Measurements from ENCODE around the gene GNA15.

GNA15 gene

GRCh38 chr19:3108775-3109174 lies 27.1 kb upstream of the GNA15 start:
- no peak for TF ChIP-seq EZH2 (IDR thresholded peaks at IDR 0.05; ENCODE audit: borderline replicate concordance, low read depth, low read length, severe bottlenecking)
- peak; percentile 92 for TF ChIP-seq CTCF (IDR thresholded peaks at IDR 0.05; ENCODE audit: borderline replicate concordance, extremely low read depth, low read length, poor library complexity, severe bottlenecking)
- H3K27ac ChIP-seq (ENCODE audit: low read length), result peak overlapping the region; percentile 65
- DNase-seq, result peak; percentile 81
- H3K36me3 ChIP-seq (ENCODE audit: insufficient read depth, low read length), result peaks cover 15% of the 10 kb centered on the region; the same call in 1 of the 2 replicates
- H3K4me3 ChIP-seq (ENCODE audit: low read depth in 1 of 2, low read length in 2 of 2), result no peak overlapping the region
- no peak overlapping the region for H2AFZ ChIP-seq (ENCODE audit: low read depth, low read length)
- H3K9ac ChIP-seq (ENCODE audit: low read depth, low read length), result no peak overlapping the region
- H3K9me3 ChIP-seq (ENCODE audit: insufficient read depth, low read length, severe bottlenecking), result no peaks in the 10 kb centered on the region
- ATAC-seq (ENCODE audit: insufficient read depth, low read depth), result peak; percentile 88
- H3K4me2 ChIP-seq (ENCODE audit: insufficient read depth, low read length), result no peak overlapping the region
- no peaks in the 10 kb centered on the region for H3K27me3 ChIP-seq (ENCODE audit: insufficient read depth, low read length, poor library complexity)
- H3K4me1 ChIP-seq (ENCODE audit: insufficient read depth, low read length), result peaks cover 12% of the 10 kb centered on the region; the same call in 1 of the 2 replicates
- H4K20me1 ChIP-seq (ENCODE audit: insufficient read depth, low read length), result peaks cover 27% of the 10 kb centered on the region
- H3K79me2 ChIP-seq (ENCODE audit: insufficient read depth, low read length), result peaks cover 70% of the 10 kb centered on the region

- H3K4me1 ChIP-seq (ENCODE audit: insufficient read depth, low read length), result peaks cover 12% of the 10 kb centered on the region; the same call in 1 of the 2 replicates
- peaks cover 63% of the 10 kb centered on the region for H3K79me2 ChIP-seq (ENCODE audit: insufficient read depth, low read length)
- no peak overlapping the region for H3K9ac ChIP-seq (ENCODE audit: low read depth, low read length)
- no peak overlapping the region for H3K27ac ChIP-seq (ENCODE audit: low read length)
- H2AFZ ChIP-seq (ENCODE audit: low read depth, low read length), result no peak overlapping the region
- TF ChIP-seq CTCF (IDR thresholded peaks at IDR 0.05; ENCODE audit: borderline replicate concordance, extremely low read depth, low read length, poor library complexity, severe bottlenecking), result no peak
- TF ChIP-seq EZH2 (IDR thresholded peaks at IDR 0.05; ENCODE audit: borderline replicate concordance, low read depth, low read length, severe bottlenecking), result no peak
- no peak for DNase-seq
- H3K36me3 ChIP-seq (ENCODE audit: insufficient read depth, low read length), result peaks cover 15% of the 10 kb centered on the region; the same call in 1 of the 2 replicates
- no peak for ATAC-seq (ENCODE audit: insufficient read depth, low read depth)
- H4K20me1 ChIP-seq (ENCODE audit: insufficient read depth, low read length), result peaks cover 19% of the 10 kb centered on the region
- H3K4me2 ChIP-seq (ENCODE audit: insufficient read depth, low read length), result no peak overlapping the region
- no peak overlapping the region for H3K4me3 ChIP-seq (ENCODE audit: low read depth in 1 of 2, low read length in 2 of 2)
- H3K9me3 ChIP-seq (ENCODE audit: insufficient read depth, low read length, severe bottlenecking), result no peaks in the 10 kb centered on the region
- H3K27me3 ChIP-seq (ENCODE audit: insufficient read depth, low read length, poor library complexity), result no peaks in the 10 kb centered on the region
These were observed 26.3 kb upstream of the GNA15 start for GRCh38 chr19:3109491-3109890.

GRCh38 chr19:3110126-3110825 lies 25.6 kb upstream of the GNA15 start:
- DNase-seq (no peak), ATAC-seq (ENCODE audit: insufficient read depth, low read depth) (no peak)
- Histone ChIP-seq H3K9me3 (ENCODE audit: insufficient read depth, low read length, severe bottlenecking) (no peaks in the 10 kb centered on the region), H3K4me2 (ENCODE audit: insufficient read depth, low read length) (no peak overlapping the region), H3K27ac (ENCODE audit: low read length) (no peak overlapping the region), H3K4me3 (ENCODE audit: low read depth in 1 of 2, low read length in 2 of 2) (no peak overlapping the region), H3K36me3 (ENCODE audit: insufficient read depth, low read length) (peaks cover 20% of the 10 kb centered on the region; the same call in 1 of the 2 replicates), H2AFZ (ENCODE audit: low read depth, low read length) (no peak overlapping the region), H4K20me1 (ENCODE audit: insufficient read depth, low read length) (peaks cover 16% of the 10 kb centered on the region), H3K27me3 (ENCODE audit: insufficient read depth, low read length, poor library complexity) (no peaks in the 10 kb centered on the region), H3K79me2 (ENCODE audit: insufficient read depth, low read length) (peaks cover 56% of the 10 kb centered on the region), H3K4me1 (ENCODE audit: insufficient read depth, low read length) (peaks cover 12% of the 10 kb centered on the region; the same call in 1 of the 2 replicates), H3K9ac (ENCODE audit: low read depth, low read length) (no peak overlapping the region)
- no peak for TF ChIP-seq EZH2 (IDR thresholded peaks at IDR 0.05; ENCODE audit: borderline replicate concordance, low read depth, low read length, severe bottlenecking)
- TF ChIP-seq CTCF (IDR thresholded peaks at IDR 0.05; ENCODE audit: borderline replicate concordance, extremely low read depth, low read length, poor library complexity, severe bottlenecking), result no peak
